ENCODE results near the gene FOXC1. TPM values are rescaled to one million over a fixed set of nuclear protein-coding genes. Genes with fewer than 3 reads are reported as not detected.

Gene FOXC1
- total and polyA plus RNA-seq, 2 of the 13 experiments (the other 11 are each of a cell fraction or from before 2014, with no cell fraction given) = 0.44 to 0.55 TPM

- TF ChIP-seq ZBTB39 (CRISPR knock-in tag; IDR thresholded peaks at IDR 0.05) (no peak), ZNF768 (CRISPR knock-in tag; IDR thresholded peaks at IDR 0.05) (peak; percentile 47; the same call in 1 of the 2 replicates), TERF1 (CRISPR knock-in tag; IDR thresholded peaks at IDR 0.05) (no peak), ZNF101 (CRISPR knock-in tag; IDR thresholded peaks at IDR 0.05; ENCODE audit: borderline replicate concordance, low read depth) (no peak), ZNF75D (CRISPR knock-in tag; IDR thresholded peaks at IDR 0.05; ENCODE audit: borderline replicate concordance) (no peak), POLR2A (IDR thresholded peaks at IDR 0.05; ENCODE audit: insufficient read depth in 1 of 2, low read depth in 2 of 2, low read length in 2 of 2) (no peak), MATR3 (CRISPR knock-in tag; IDR thresholded peaks at IDR 0.05) (no peak), SIX4 (CRISPR knock-in tag; IDR thresholded peaks at IDR 0.05) (no peak), MXI1 (IDR thresholded peaks at IDR 0.05; ENCODE audit: borderline replicate concordance, low read depth, low read length) (no peak), WIZ (CRISPR knock-in tag; IDR thresholded peaks at IDR 0.05) (no peak), ZSCAN20 (CRISPR knock-in tag; IDR thresholded peaks at IDR 0.05; ENCODE audit: borderline replicate concordance) (no peak), TCF7 (IDR thresholded peaks at IDR 0.05; ENCODE audit: low read depth) (no peak), ZNF354B (CRISPR knock-in tag; IDR thresholded peaks at IDR 0.05) (no peak), ARNTL (CRISPR knock-in tag; IDR thresholded peaks at IDR 0.05) (peak; percentile 48), EED (CRISPR knock-in tag; IDR thresholded peaks at IDR 0.05) (peak; percentile 76; the same call in 1 of the 2 replicates), MLXIP (CRISPR knock-in tag; IDR thresholded peaks at IDR 0.05; ENCODE audit: borderline replicate concordance) (no peak), ZFP62 (CRISPR knock-in tag; IDR thresholded peaks at IDR 0.05) (no peak), ZNF550 (CRISPR knock-in tag; IDR thresholded peaks at IDR 0.05; ENCODE audit: borderline replicate concordance) (no peak; the same call in 1 of the 2 replicates), GATAD1 (CRISPR knock-in tag; IDR thresholded peaks at IDR 0.05) (peak; percentile 32; the same call in 1 of the 2 replicates)
- TF ChIP-seq, protein P1, sequence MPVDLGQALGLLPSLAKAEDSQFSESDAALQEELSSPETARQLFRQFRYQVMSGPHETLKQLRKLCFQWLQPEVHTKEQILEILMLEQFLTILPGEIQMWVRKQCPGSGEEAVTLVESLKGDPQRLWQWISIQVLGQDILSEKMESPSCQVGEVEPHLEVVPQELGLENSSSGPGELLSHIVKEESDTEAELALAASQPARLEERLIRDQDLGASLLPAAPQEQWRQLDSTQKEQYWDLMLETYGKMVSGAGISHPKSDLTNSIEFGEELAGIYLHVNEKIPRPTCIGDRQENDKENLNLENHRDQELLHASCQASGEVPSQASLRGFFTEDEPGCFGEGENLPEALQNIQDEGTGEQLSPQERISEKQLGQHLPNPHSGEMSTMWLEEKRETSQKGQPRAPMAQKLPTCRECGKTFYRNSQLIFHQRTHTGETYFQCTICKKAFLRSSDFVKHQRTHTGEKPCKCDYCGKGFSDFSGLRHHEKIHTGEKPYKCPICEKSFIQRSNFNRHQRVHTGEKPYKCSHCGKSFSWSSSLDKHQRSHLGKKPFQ (CRISPR knock-in tag; IDR thresholded peaks at IDR 0.05; ENCODE audit: insufficient replicate concordance) = no peak
- TF ChIP-seq, protein P2, sequence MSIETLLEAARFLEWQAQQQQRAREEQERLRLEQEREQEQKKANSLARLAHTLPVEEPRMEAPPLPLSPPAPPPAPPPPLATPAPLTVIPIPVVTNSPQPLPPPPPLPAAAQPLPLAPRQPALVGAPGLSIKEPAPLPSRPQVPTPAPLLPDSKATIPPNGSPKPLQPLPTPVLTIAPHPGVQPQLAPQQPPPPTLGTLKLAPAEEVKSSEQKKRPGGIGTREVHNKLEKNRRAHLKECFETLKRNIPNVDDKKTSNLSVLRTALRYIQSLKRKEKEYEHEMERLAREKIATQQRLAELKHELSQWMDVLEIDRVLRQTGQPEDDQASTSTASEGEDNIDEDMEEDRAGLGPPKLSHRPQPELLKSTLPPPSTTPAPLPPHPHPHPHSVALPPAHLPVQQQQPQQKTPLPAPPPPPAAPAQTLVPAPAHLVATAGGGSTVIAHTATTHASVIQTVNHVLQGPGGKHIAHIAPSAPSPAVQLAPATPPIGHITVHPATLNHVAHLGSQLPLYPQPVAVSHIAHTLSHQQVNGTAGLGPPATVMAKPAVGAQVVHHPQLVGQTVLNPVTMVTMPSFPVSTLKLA (IDR thresholded peaks at IDR 0.05) = no peak
Measured at GRCh38 chr6:1604158-1605003, 5.3 kb upstream of the FOXC1 start (continued).

Data from HepG2 (cell line).